Loucy (cell line): ENCODE data around the gene XPNPEP1.

Experiments used
- H2AFZ ChIP-seq: fragments of 200-600 bp; sonication (generic); 2 replicates; pipeline ENCODE4 v1.6.0; 2016; ENCODE audit warnings: antibody characterized with exemption, mild to moderate bottlenecking, low read length, moderate library complexity
- H3F3A ChIP-seq: fragments of 200-600 bp; 2 replicates; pipeline ENCODE4 v1.6.0; 2016; ENCODE audit warnings: antibody characterized with exemption, low read depth, mild to moderate bottlenecking
- H3K27me3 ChIP-seq: fragments of 200-600 bp; sonication (generic); 2 replicates; pipeline ENCODE4 v1.6.1; 2014; ENCODE audit warnings: low read length, mild to moderate bottlenecking; ENCODE audit not compliant: insufficient read depth, poor library complexity, severe bottlenecking
- H3K36me3 ChIP-seq: fragments of 200-600 bp; sonication (generic); 2 replicates; pipeline ENCODE4 v1.6.1; 2016; ENCODE audit warnings: low read length; ENCODE audit not compliant: insufficient read depth
- H3K4me1 ChIP-seq: fragments of 200-600 bp; sonication (generic); 2 replicates; pipeline ENCODE4 v1.5.1; 2014; ENCODE audit warnings: low read length, mild to moderate bottlenecking; ENCODE audit not compliant: insufficient read depth, poor library complexity, severe bottlenecking
- H3K4me2 ChIP-seq: fragments of 200-600 bp; sonication (generic); 2 replicates; pipeline ENCODE4 v1.6.0; 2014; ENCODE audit warnings: antibody characterized with exemption, low read length, low read depth, mild to moderate bottlenecking; ENCODE audit not compliant: poor library complexity, severe bottlenecking
- H3K4me3 ChIP-seq: fragments of 200-600 bp; sonication (generic); 2 replicates; pipeline ENCODE4 v1.5.1; 2014; ENCODE audit warnings: low read length, mild to moderate bottlenecking, mixed read lengths; ENCODE audit not compliant: poor library complexity, severe bottlenecking
- H3K79me2 ChIP-seq: fragments of 200-600 bp; sonication (generic); 2 replicates; pipeline ENCODE4 v1.6.1; 2014; ENCODE audit warnings: low read length; ENCODE audit not compliant: insufficient read depth
- H3K9ac ChIP-seq: fragments of 200-600 bp; sonication (generic); 2 replicates; pipeline ENCODE4 v1.6.0; 2014; ENCODE audit warnings: mild to moderate bottlenecking, low read depth, low read length, moderate library complexity; ENCODE audit not compliant: poor library complexity, severe bottlenecking
- H3K9me2 ChIP-seq: fragments of 200-600 bp; sonication (generic); replicated peaks from 2 replicates; pipeline ENCODE4 v1.6.1; 2016; ENCODE audit warnings: low read depth, low read length, mixed read lengths
- H3K9me3 ChIP-seq: fragments of 200-600 bp; sonication (generic); 2 replicates; pipeline ENCODE4 v1.6.1; 2014; ENCODE audit warnings: mild to moderate bottlenecking, antibody characterized with exemption, low read length, low read depth; ENCODE audit not compliant: insufficient read depth
- H4K20me1 ChIP-seq: fragments of 200-600 bp; sonication (generic); 2 replicates; pipeline ENCODE4 v1.6.0; 2014; ENCODE audit warnings: antibody characterized with exemption, low read length, mild to moderate bottlenecking; ENCODE audit not compliant: insufficient read depth, poor library complexity, severe bottlenecking
- CTCF ChIP-seq: fragments of 200-600 bp; sonication (generic); conservative IDR thresholded peaks from 2 replicates; pipeline ENCODE4 v1.5.1; 2014; ENCODE audit warnings: mild to moderate bottlenecking, antibody characterized with exemption, low read length
- EZH2phosphoT487 ChIP-seq: fragments of 200-600 bp; IDR thresholded peaks from 2 replicates; pipeline ENCODE4 v1.6.1; 2018; ENCODE audit warnings: antibody characterized with exemption, mild to moderate bottlenecking, moderate library complexity, borderline replicate concordance

Gene XPNPEP1

GRCh38 chr10:109887776-109888175 is 35.5 kb downstream of the XPNPEP1 start:
- no peak for TF ChIP-seq CTCF
- no peak for TF ChIP-seq EZH2phosphoT487

GRCh38 chr10:109887243-109887642 is 36.1 kb downstream of the XPNPEP1 start:
- Histone ChIP-seq H3K9me3 (no peaks in the 10 kb centered on the region), H3K27me3 (no peaks in the 10 kb centered on the region), H3K79me2 (no peaks in the 10 kb centered on the region; the same call in 1 of the 2 replicates), H3F3A (no peaks in the 10 kb centered on the region), H3K36me3 (peaks cover 94% of the 10 kb centered on the region; the same call in 1 of the 2 replicates), H3K4me2 (no peak overlapping the region), H3K9ac (no peak overlapping the region), H3K4me3 (no peak overlapping the region), H4K20me1 (no peaks in the 10 kb centered on the region), H3K4me1 (peaks cover 12% of the 10 kb centered on the region), H3K9me2 (no peaks in the 10 kb centered on the region), H2AFZ (no peak overlapping the region)
- TF ChIP-seq EZH2phosphoT487 = no peak
- TF ChIP-seq CTCF = no peak

More at GRCh38 chr10:109887776-109888175, 35.5 kb downstream of the XPNPEP1 start:
- H3F3A ChIP-seq = no peaks in the 10 kb centered on the region
- H4K20me1 ChIP-seq = no peaks in the 10 kb centered on the region
- no peak overlapping the region for H2AFZ ChIP-seq
- H3K9ac ChIP-seq = no peak overlapping the region
- peaks cover 89% of the 10 kb centered on the region; the same call in 1 of the 2 replicates for H3K36me3 ChIP-seq
- H3K9me3 ChIP-seq = no peaks in the 10 kb centered on the region
- H3K4me2 ChIP-seq = no peak overlapping the region
- H3K79me2 ChIP-seq = no peaks in the 10 kb centered on the region; the same call in 1 of the 2 replicates
- no peaks in the 10 kb centered on the region for H3K27me3 ChIP-seq
- no peaks in the 10 kb centered on the region for H3K9me2 ChIP-seq
- no peak overlapping the region for H3K4me3 ChIP-seq
- peaks cover 17% of the 10 kb centered on the region for H3K4me1 ChIP-seq

GRCh38 chr10:109886781-109887140 is 36.5 kb downstream of the XPNPEP1 start:
- TF ChIP-seq CTCF (no peak), EZH2phosphoT487 (no peak)
- Histone ChIP-seq H3K36me3 (peaks cover 97% of the 10 kb centered on the region; the same call in 1 of the 2 replicates), H3K4me1 (peaks cover 8% of the 10 kb centered on the region), H3K4me3 (no peak overlapping the region), H3F3A (no peaks in the 10 kb centered on the region), H3K9me3 (no peaks in the 10 kb centered on the region), H4K20me1 (no peaks in the 10 kb centered on the region), H3K27me3 (no peaks in the 10 kb centered on the region), H2AFZ (no peak overlapping the region), H3K79me2 (no peaks in the 10 kb centered on the region; the same call in 1 of the 2 replicates), H3K9me2 (no peaks in the 10 kb centered on the region), H3K9ac (no peak overlapping the region), H3K4me2 (no peak overlapping the region)
